Gastroesophageal sphincter (tissue), 4 donors: ENCODE measurements around the gene SLPI. TPM values are rescaled to one million over a fixed set of nuclear protein-coding genes. Genes with fewer than 3 reads are reported as not detected.

ENCODE experiments used
- ATAC-seq: fragments of 150-250 bp; one replicate; pipeline ENCODE4 v1.9.1; 2016; ENCODE audit warnings: mild to moderate bottlenecking, moderate library complexity
- H3K27ac ChIP-seq, 4 donors: fragments of 200-600 bp; sonication (generic) in 3 of 4; 1 replicate in 3 of 4; 2 replicates in 1 of 4; pipeline ENCODE4 v1.5.1; 2016 to 2019
- H3K27me3 ChIP-seq: fragments of 200-600 bp; sonication (generic); one replicate; pipeline ENCODE4 v1.5.1; 2019
- H3K36me3 ChIP-seq, 2 donors: fragments of 200-600 bp; sonication (generic); one replicate each; pipeline ENCODE4 v1.5.1; 2019; ENCODE audit warnings: control low read depth in 1 of 2
- H3K4me1 ChIP-seq, 3 donors: fragments of 200-600 bp; sonication (generic); 1 replicate in 2 of 3; 2 replicates in 1 of 3; pipeline ENCODE4 v1.5.1; 2016 to 2019; ENCODE audit warnings: control low read depth in 2 of 3
- H3K4me3 ChIP-seq, 2 donors: fragments of 200-600 bp; sonication (generic); one replicate each; pipeline ENCODE4 v1.5.1; 2019; ENCODE audit warnings: mild to moderate bottlenecking in 1 of 2, moderate library complexity in 1 of 2
- H3K9me3 ChIP-seq, 3 donors: fragments of 200-600 bp; sonication (generic); one replicate each; pipeline ENCODE4 v1.5.1; 2017 to 2019; ENCODE audit warnings: control low read depth in 2 of 3
- CTCF ChIP-seq, 4 experiments: fragments of 200-600 bp in 2 of 4; fragments of 450-650 bp in 2 of 4; sonication (generic) in 1 of 4; IDR thresholded peaks; one replicate each; pipeline ENCODE4 v1.5.1; 2017 to 2019; ENCODE audit warnings: antibody characterized with exemption in 4 of 4, mild to moderate bottlenecking in 2 of 4, moderate library complexity in 2 of 4
- EP300 ChIP-seq: sonication (generic); formaldehyde crosslinking; IDR thresholded peaks from one replicate; pipeline ENCODE4 v1.6.1; 2017; ENCODE audit warnings: antibody characterized with exemption, mild to moderate bottlenecking
- POLR2A ChIP-seq, 2 donors: fragments of 450-650 bp; IDR thresholded peaks; one replicate each; pipeline ENCODE4 v1.6.1; 2017; ENCODE audit warnings: antibody characterized with exemption in 2 of 2, mild to moderate bottlenecking in 2 of 2, moderate library complexity in 1 of 2
- POLR2AphosphoS5 ChIP-seq: sonication (generic); formaldehyde crosslinking; IDR thresholded peaks from one replicate; pipeline ENCODE4 v1.6.1; 2017; ENCODE audit warnings: antibody characterized with exemption
- WGBS, 2 donors: methylation state at CpG; one replicate each; pipeline ENCODE4 v1.1.5; 2018; ENCODE audit warnings: low coverage in 1 of 2; 5-methylcytosine and 5-hydroxymethylcytosine counted together
- total RNA-seq, 4 donors: library from RNA; depleted of rRNA; stranded (reverse); fragments of >200 nt; gene quantifications; one replicate each; pipeline ENCODE4 v1.1.0, GENCODE V29; 2016

Gene SLPI
- total RNA-seq, 4 donors from 2014 or later, result 26.1 to 251 (median 56.5) TPM

- H3K9me3 ChIP-seq, result no peaks in the 10 kb centered on the region
- no peaks in the 10 kb centered on the region for H3K36me3 ChIP-seq
- no peak overlapping the region for H3K27ac ChIP-seq
- TF ChIP-seq POLR2AphosphoS5 (no peak), EP300 (no peak), CTCF (IDR thresholded peaks at IDR 0.05) (no peak), POLR2A (IDR thresholded peaks at IDR 0.05) (no peak)
- WGBS, 2 donors, result 73 to 75% methylated on average over 3 of the region's 3 CpGs
- no peak overlapping the region for H3K4me3 ChIP-seq
- no peaks in the 10 kb centered on the region for H3K4me1 ChIP-seq
- H3K27me3 ChIP-seq, result peaks cover 1% of the 10 kb centered on the region
- ATAC-seq, result no peak
These were observed 41.5 kb downstream of the SLPI start for GRCh38 chr20:45212836-45213235.

GRCh38 chr20:45211569-45212474 is 42.5 kb downstream of the SLPI start:
- H3K27ac ChIP-seq, result no peak overlapping the region
- no peak for TF ChIP-seq POLR2AphosphoS5
- no peak for TF ChIP-seq POLR2A (IDR thresholded peaks at IDR 0.05)
- no peak for TF ChIP-seq EP300
- TF ChIP-seq CTCF (IDR thresholded peaks at IDR 0.05), result no peak
- peaks cover 12% of the 10 kb centered on the region for H3K27me3 ChIP-seq
- H3K4me1 ChIP-seq, result no peaks in the 10 kb centered on the region
- H3K36me3 ChIP-seq, result no peaks in the 10 kb centered on the region
- ATAC-seq, result no peak
- H3K9me3 ChIP-seq, result no peaks in the 10 kb centered on the region
- H3K4me3 ChIP-seq, result no peak overlapping the region

- H3K27ac ChIP-seq, result no peak overlapping the region
- H3K36me3 ChIP-seq, result no peaks in the 10 kb centered on the region
- TF ChIP-seq EP300 (no peak), POLR2A (IDR thresholded peaks at IDR 0.05) (no peak), POLR2AphosphoS5 (no peak), CTCF (IDR thresholded peaks at IDR 0.05) (no peak)
- no peaks in the 10 kb centered on the region for H3K4me1 ChIP-seq
- WGBS, 2 donors, result 86 to 92% methylated on average over 1 of the region's 1 CpG
- H3K27me3 ChIP-seq, result peaks cover 19% of the 10 kb centered on the region
- no peak for ATAC-seq
- H3K4me3 ChIP-seq, result no peak overlapping the region
- H3K9me3 ChIP-seq, result no peaks in the 10 kb centered on the region
These were observed 44.4 kb downstream of the SLPI start for GRCh38 chr20:45209924-45210323.

GRCh38 chr20:45206725-45207124 is 47.6 kb downstream of the SLPI start, which contains the start of gene SEMG1:
SEMG1 (plus strand) TSS chr20:45207033; CDS start chr20:45207054, 21 bp downstream.
- peaks cover 19% of the 10 kb centered on the region for H3K27me3 ChIP-seq
- H3K36me3 ChIP-seq, result no peaks in the 10 kb centered on the region
- no peak within 1 kb of the TSS for H3K27ac ChIP-seq
- WGBS, 2 donors, result 17 to 43% methylated on average over 1 of the region's 1 CpG
- TF ChIP-seq EP300 (no peak), POLR2AphosphoS5 (no peak), POLR2A (IDR thresholded peaks at IDR 0.05) (no peak), CTCF (IDR thresholded peaks at IDR 0.05) (no peak)
- peaks cover 0 to 15% (median 0%) of the 10 kb centered on the region in 3 donors for H3K9me3 ChIP-seq
- ATAC-seq, result no peak
- no peaks in the 10 kb centered on the region for H3K4me1 ChIP-seq
- H3K4me3 ChIP-seq, result no peak within 1 kb of the TSS

Other genes with a start within 250 kb of the SLPI start
- not detected for gene KCNS1, start 153.4 kb downstream of the SLPI start, total RNA-seq
- not detected for gene WFDC5, start 139.4 kb downstream of the SLPI start, total RNA-seq
- gene WFDC12, start 130.1 kb downstream of the SLPI start, total RNA-seq, result not detected
- gene PI3, start 79.7 kb downstream of the SLPI start, total RNA-seq, result 10 to 100 TPM in 1 of 4 donors, 1 to 10 TPM in 2, not detected in 1; 2.0 to 33.7 (median 4.5) TPM
- not detected for gene SEMG1, start 47.5 kb downstream of the SLPI start, total RNA-seq
- gene SEMG2, start 33.2 kb downstream of the SLPI start, total RNA-seq, result not detected
- not detected for gene RBPJL, start 52.3 kb upstream of the SLPI start, total RNA-seq
- gene MATN4, start 53.7 kb upstream of the SLPI start, total RNA-seq, result not detected
- gene SDC4, start 93.9 kb upstream of the SLPI start, total RNA-seq, result 100 to 1,000 TPM in 1 of 4 donors, 10 to 100 TPM in 3; 75.1 to 182 (median 84.2) TPM
- gene SYS1, start 108.6 kb upstream of the SLPI start, total RNA-seq, result 10 to 100 TPM; 29.3 to 55.3 (median 34.7) TPM
- gene TP53TG5, start 123.8 kb upstream of the SLPI start, total RNA-seq, result not detected
- 100 to 1,000 TPM in 2 of 4 donors, 10 to 100 TPM in 2; 84.9 to 132 (median 106) TPM for gene DBNDD2, start 153.7 kb upstream of the SLPI start, total RNA-seq
- gene PIGT, start 161.6 kb upstream of the SLPI start, total RNA-seq, result 10 to 100 TPM; 59.8 to 87.3 (median 67.6) TPM
- 10 to 100 TPM in 1 of 4 donors, 1 to 10 TPM in 2, not detected in 1; 7.0 to 21.9 (median 9.3) TPM for gene WFDC2, start 215.2 kb upstream of the SLPI start, total RNA-seq